ENCODE data around the gene OPRL1.
A peak's percentile ranks its signal among the peaks of the same experiment; 100 is the strongest.

Gene OPRL1

DNA sequence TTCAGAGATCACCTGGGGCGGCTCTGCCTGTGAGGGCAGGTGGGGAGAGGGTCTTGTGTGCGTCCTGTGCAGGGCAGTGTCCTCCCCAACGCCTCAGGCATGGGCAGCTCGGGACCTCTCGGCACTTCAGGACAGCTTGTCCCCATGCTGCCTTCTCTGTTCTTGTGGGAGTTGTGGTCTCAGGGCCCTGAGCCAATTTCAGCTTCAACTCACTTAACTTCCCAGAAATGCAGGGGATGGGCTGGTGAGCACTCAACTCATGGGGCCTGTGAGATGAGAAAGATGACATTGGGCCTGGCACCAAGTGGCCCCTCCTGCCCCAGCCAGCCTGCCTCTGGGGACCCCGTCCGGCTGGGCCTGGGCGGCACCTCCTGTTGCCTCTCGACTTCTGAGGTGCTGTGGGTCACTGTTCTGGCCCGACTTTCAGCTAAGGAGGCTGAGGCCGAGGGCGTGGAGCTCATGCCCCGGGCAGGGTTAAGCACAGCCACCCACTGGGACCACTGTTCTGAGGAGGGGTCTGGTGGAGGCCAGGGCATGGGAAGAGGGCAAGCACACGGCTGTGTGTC lies 7.3 kb upstream of the OPRL1 start:
- DNase-seq (ENCODE audit: low read depth) = no peak

DNA sequence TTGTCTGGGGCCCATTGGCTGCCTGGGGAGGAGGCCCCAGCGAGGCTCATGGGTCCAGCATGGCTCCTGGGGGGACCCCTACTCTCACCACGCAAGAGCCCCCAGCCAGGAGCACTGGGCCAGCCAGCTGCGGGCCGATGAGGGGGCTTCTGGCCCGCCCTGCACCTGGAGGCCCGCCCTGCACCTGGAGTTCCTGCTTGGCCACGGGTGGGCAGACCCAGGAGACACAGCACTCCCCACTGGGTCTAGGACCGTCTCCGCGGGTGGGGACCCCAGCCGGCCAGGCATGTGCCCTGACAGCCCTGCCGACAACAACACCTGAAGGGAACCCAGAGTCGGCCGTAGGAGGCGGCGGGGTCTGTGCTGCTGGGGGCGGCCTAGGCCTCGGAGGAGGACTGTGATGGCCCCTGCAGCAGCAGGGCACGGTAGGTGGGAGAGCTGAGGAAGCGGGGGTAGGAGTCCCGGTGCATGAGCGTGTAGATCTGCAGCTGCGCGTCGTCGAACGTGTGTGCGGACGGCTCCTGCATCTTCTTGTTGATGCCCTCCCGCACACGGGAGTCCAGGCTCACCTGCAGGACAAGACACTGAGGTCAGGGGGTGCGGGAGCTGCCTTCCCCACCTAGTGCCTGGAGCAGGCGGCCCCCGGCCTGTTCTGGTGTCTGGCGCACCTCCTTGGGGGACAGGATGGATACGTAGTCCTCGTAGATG lies 6.3 kb upstream of the OPRL1 start:
- DNase-seq (ENCODE audit: low read depth) = no peak

DNA sequence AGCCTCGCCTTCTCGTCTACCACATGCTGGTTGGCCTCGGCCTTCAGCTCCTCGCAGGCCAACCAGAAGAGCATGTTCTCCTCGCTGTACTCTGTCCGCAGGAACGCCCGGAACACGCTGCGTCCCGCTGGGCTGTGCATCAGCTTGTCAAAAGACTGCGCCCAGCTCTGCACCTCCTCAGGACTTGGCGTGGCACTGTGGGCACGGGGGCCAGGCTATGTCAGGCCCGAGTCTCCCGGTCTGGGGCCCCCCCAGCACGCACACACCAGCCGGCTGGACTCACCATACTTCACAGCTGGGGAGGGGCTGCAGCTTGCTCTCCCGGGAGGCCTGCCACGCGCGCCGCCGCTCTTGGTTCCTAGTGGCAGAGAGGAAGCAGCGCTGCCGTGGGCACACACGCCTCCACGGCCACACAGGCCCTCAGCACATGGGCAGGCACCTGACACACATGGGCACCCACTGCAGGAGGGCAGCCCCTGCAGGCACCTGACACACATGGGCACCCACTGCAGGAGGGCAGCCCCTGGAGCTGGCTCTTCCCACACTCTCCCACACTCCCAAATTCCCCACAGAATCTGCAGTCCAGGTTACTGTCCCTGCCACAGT lies 5.6 kb upstream of the OPRL1 start:
- DNase-seq (ENCODE audit: low read depth) = no peak

DNA sequence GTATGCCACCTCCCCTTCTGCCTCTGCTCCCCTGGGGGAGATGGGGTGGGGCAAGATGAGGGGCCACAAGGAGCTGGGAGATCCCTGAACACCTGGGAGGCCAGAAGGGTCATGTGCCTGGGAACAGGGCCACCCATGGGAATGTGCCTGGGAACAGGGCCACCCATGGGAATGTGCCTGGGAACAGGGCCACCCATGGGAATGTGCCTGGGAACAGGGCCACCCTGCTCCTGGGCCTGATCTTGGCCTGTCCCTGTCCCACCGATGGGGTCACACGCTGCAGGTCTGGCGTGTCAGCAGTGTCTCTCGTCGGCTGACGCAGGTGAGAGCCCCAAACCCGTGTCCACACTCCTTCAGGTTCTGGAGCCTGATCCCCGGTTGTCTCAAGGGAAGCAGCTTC lies 4.9 kb upstream of the OPRL1 start:
- DNase-seq (ENCODE audit: low read depth) = no peak

DNA sequence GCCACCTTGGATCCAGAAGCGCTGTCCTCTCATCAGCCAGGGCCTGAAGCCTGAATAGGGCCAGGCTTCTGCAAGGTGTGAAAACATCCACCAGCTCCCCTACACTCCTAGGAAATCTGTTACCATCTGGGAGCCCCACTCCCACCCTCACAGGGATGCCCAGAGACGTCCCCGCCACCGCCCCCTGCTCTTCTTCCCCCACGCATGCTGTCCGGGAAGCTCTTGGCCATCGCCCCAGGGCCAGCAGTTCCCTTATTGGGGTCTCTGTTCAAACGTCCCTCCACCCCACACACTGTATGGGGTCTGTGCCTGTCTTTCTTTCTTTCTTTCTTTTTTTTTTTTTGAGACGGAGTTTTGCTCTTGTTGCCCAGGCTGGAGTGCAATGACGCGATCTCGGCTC lies 4.3 kb upstream of the OPRL1 start:
- no peak for DNase-seq (ENCODE audit: low read depth)

DNA sequence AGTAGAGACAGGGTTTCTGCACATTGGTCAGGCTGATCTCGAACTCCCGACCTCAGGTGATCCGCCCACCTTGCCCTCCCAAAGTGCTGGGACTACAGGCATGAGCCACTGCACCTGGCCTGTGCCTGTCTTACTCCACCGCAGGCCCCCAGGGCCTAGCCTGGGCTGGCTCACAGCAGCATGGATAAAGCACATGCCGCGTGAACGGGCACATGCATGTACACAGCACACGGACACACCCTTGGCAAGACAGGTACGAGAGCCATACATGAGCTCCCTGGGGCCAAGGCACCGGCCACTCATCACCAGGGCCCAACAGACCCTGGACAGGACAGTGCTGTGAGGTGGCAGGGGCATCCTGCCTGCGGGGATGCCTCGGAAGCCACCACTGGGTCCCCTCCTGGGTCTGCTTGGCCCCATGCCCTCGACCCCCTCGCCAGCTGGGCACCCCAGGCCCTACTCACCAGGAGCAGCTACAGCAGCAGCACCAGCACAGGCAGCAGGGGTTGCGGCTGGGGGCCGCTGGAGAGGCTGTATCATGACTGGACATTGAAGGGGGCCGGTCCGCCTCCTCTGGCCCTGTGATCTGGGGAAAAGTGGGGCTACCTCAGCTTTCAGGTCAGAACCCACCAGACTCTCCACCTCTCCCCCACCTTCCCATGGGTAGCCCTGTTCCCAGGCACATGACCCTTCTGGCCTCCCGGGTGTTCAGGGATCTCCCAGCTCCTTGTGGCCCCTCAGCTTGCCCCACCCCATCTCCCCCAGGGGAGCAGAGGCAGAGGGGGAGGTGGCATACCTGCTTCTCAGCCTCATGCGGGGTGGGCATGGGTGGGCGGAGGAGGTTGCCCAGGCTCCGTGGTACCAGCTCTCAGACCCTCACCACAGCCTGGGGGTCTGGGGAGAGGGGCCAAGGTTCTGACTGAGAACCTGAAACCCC lies 3.6 kb upstream of the OPRL1 start:
- no peak for DNase-seq (ENCODE audit: low read depth)

DNA sequence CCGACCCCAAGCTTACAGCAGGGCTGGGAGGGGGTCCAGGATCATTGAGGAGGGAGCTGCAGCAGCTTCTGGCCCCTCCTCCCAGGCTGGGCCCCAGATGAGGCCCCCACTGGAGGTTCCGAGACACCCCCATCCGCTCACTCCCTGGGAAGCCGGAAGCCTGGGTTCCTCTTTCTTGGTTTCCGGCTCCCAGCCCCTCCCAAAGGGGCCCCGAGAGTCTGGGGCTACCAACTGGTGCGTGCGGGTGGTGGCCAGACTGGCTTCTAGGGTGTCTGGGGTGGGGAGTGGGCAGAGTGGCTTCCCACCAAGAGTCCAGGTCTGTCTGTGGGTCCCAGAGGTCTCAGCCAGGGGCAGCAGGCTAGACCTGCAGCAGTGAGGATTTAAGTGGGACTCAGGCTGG lies 2.8 kb upstream of the OPRL1 start:
- no peak for DNase-seq (ENCODE audit: low read depth)

DNA sequence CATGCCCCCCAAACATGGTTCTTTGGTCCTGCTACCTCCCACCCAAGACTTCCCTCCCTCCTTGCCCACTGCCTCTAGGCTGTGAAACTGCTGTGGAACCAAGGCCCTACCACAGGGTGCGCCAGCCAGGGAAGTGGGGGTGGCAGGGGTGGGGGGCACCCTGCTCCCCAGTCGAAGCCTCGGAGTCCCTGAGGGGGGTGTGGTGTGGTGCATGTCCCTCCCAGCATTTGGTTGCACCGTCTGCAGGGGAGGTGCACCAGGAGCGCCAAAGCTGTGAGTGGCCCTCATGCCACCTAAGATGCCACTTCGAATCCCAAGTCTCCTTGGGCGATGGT lies 2.4 kb upstream of the OPRL1 start:
- DNase-seq (ENCODE audit: low read depth) = no peak

DNA sequence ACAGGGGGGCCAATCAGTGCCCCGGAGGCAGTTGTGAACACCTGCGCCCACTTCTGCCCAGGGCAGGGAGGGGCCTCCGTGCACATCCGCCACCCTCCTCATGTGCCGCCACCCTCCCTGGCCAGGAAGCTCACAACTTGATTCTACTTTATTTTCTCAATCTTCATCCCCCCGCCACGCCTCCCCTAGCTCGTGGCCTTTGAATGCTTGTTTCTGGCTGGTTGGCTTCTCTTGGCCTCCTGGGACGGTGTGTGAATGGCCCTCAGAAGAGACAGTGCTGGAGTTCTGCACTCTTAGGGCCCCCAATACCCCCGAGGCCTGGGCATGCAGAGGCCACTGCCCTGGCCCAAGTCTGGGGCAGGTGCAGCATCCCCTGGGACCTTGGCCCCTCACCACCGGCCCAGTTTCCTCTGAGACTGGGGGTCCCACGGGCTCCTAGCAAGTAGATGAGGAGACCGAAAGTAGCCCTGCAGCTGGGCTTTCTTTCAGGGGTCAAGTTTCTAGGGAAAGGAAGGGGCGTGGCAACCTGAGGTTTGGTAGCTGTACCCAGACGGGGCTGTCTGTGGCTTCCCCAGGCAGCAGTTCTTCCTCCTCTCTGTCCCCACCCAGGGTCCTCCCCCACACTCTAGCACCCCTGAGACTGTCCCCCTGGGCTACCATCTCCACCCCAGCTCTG lies 1.9 kb upstream of the OPRL1 start:
- DNase-seq (ENCODE audit: low read depth) = peak; percentile 42

DNA sequence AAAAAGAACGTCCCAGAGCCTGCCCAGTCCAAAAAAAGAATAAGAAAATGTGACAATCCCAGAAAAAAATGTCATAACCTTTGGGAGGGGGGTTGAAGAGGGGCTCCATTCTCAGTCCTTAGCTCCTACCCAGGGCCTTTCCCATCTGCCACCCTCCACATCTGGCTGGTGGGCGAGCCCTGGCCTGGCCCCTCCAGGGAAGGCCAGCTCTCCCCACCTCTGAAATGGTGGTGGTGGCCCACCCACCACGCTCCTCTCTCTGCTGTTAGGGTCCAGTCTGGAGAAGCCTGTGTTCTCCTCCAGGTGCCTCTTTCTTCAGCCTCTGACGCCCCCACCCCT lies 979 bp upstream of the OPRL1 start:
- no peak for DNase-seq (ENCODE audit: low read depth)

DNA sequence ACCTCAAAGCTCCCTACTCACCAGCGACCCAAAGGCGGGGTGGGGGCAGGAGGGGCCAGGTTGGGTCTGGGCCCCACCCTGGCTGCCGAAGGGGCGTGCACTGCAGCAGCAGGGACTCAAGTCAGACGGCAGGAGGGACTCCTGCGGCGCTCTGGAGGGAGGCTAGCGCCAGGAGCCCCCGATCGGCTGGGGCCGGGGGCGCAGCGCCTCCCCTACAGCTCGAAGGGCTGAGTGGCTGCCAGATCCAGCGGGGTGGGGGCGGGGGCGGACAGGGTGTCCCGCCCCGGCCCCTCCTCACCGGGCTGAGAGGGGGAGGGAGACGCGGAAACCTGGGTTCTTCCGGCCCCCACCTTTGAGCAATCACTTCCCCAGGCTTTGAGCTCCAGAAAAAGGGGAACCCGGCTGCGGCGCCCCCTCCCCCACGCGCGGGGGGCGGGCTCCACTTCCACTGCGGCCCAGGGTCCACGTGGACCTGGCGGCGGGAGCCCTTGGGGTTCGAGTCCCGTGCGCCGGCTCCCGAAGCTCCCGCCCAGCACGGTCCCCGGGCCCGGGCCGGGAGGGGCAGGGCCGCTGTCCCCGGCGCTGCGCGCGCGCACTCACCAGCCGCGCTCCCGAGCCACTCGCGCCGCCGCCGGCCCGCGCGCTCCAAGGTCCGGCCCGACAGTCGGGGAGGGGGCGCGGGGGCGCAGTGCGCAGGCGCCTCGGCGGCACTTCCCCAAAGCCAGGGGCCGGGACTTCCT lies 439 bp upstream of the OPRL1 start, which contains the start of gene RGS19:
Gene RGS19 (minus strand): TSS at position 246 of the 740 bp plus-strand sequence. CDS start 2,632 bp downstream, outside the sequence.
- DNase-seq (ENCODE audit: low read depth) = peak; percentile 38

DNA sequence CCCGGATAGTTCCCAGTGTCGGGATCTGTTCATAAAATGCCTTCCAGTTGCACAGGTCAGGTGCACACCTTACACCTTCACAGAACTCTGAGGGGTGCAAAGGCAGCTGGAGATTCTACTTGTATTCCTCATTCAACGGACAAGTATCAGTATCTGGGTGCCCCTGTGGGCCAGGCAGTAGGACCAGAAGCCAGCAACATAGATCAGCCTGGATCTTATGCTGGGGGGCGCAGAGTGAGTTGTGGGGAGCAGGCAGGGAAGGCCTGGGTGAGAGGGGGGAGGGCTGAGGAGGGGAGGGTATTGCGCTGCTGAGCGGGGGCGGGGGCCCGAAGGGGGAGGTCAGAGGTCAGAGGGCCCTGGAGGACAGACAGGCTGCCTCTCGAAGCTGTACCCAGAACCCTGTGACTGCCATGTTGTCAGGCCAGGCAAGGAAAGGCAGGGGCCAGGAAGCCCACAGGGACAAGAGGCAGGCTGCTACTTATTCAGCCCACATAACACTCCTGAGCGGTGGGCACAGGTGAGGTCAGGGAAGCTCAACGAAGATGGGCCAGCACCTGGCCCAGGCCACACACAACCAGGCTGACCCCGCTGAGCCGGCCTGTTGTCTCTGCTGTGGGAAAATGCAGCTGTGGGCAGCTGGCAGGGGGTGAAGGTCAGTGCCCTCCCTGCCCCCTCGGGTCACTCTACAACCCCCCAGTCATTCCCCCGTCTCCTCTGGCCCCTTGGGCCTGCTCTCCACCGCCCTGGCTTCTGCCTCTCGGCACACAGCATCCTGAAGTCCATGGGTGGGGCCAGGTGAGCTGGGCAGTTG lies 1.1 kb downstream of the OPRL1 start:
- DNase-seq (ENCODE audit: low read depth) = no peak

DNA sequence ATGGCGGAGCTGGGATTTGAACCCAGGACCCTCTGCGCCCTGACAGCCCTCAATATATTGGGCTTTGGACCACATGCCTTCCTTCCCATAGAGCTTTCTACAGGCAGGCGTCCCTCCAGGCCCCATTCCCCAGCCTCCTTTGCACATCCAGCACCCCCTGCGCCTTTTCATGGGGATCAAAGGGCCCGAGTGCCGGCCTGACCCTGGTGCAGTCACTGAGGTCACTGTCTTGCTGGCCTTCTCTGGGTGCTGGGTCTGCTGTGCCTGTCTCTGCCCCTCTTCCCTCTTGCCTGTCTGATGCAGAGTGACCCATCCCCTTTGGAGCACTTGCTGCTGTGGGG lies 1.7 kb downstream of the OPRL1 start:
- no peak for DNase-seq (ENCODE audit: low read depth)

DNA sequence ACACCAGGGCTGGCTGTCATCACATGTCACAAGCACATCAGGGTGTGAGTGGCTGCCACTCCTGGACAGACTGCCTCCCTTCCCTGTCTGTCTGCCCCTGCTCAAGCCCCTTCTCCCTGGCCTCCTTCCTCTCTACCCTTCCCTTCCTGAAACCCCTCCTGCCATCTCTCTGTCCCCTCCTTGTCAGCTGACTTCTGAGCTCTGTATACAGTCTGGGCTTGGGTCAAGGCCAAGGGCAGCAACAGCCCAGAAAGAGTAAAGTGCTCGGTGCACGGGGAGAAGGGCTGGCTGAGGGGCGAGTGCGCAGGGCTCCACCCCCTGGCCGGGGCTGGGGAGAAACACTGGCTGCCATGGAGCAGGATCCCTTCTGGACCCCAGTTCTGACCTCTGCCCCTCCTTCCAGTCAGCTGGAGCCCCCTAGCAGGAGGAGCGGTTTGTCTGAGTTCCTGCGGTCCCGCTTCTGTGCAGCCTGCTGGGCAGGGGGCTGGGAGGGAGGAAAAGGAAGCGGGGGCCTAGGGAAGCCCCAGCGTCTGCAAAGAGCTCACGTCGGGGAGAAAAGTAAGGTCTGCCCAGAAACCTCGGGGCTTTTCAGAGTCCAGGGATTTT lies 2.3 kb downstream of the OPRL1 start:
- DNase-seq (ENCODE audit: low read depth) = no peak

DNA sequence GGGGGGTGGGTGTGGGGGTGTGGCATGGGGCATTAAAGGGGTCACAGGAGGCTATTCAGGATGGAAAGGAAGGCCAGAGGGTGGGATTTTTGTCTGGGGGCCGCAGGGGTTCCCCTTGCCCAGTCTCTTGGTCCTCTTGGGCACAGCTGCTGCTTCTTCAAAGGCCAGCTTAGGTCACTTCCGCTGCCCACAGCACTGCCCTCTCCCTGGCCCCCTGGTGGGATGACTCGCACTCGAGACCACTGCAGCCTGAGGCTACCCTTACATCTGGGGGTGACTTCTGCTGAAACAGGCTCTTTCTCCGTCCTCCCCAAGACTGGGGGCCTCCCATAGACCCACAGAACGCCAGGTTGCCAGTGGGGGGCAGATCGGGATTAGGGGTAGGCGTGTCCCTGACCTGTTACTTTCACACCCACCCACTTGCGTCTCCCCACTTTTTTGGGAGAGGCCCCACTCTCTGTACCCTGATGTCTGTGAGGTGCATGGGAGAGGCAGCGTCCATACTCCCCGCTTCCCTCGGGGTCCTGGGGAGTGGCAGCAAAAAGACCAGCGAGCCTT lies 3.0 kb downstream of the OPRL1 start:
- no peak for DNase-seq (ENCODE audit: low read depth)

DNA sequence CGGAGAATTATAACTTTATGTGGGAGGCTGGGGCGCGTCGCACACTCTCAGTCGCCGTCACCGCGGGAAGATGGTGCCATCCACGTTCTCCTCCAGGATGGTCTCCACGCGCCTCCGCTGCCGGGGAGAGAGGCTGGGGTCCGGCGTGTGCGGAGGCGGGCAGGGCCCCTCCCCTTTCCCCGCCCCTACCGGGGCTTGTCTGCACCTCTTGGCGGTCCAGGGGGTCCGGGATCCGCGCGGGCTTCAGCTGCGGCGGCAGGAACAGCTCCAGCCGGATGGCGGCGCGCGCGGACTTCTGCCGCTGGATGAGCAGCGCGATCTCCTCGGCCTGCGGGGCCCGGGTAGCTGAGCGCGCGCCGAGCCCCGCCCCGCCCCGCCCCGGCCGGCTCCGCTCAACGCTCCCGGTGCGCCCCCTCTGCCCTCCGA lies 3.5 kb downstream of the OPRL1 start:
- peak; percentile 35 for DNase-seq (ENCODE audit: low read depth)

DNA sequence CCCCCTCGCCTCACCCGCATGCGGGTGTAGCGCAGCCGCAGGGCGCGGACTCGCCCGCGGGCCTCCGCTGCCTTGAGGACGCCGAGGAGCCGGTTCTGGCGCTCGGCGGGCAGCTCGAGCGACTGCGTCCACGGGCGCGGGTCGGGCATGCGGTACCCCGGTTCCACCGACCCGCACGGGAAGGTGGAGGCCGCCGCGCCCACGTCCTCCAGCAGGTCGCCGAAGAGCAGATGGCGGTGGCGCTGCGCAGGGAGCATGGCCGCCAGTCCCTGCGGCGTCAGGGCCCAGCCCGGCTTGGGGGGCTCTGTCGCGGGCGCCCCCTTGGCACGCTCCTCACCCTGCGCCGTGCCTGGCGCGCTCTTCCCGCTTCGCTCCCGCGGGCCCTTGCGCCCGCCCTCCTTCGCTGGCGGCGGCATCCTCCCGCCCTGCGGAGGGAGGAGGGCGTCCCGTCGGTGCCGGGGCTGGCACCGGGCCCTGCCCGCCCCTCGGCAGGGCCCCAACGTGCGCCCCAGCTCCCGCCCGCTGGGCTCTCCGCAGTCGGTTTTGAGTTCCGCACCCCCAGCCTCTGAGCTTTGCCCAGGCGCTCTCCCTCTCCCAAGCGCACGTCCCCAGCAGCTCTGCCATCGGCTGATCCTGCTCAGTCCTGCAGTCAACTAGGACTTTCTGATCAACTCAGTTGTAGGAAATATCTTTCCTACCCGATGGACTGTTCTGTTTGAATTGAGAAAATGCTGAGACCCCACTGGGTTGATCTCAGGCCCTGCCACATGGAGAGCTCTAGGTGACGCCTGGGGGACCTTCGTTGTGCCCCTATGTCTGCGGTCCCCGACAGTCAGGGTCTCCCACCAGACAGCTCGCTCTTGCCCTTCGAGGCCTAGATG lies 4.2 kb downstream of the OPRL1 start, which contains the start of gene LKAAEAR1:
Gene LKAAEAR1 (minus strand): TSS at position 595 of the 881 bp plus-strand sequence. CDS start 179 bp downstream, at position 416.
- no peak for DNase-seq (ENCODE audit: low read depth)

DNA sequence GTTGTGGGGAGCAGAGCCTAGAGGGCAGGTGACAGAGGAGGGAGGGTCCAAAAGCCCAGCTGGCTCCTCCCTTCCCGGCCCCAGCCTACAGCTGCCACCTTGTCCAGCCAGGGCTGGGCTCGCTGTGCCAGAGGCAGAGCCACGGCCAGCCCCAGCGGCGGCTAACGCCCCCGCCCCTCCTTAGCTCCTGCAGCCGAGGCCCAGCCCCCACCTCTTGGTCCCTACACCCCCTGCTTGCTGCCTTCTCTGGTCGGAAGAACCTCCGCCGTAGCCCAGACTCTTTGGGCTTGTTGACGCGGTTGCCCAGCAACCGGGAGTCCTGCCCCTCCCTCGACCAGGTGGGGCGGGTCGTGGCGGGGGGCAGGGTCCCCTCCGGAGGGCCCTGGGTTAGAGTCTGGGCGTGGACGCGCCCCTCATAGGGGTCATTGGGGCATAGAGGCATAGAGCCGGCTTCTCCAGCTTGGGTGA lies 4.8 kb downstream of the OPRL1 start:
- no peak for DNase-seq (ENCODE audit: low read depth)

DNA sequence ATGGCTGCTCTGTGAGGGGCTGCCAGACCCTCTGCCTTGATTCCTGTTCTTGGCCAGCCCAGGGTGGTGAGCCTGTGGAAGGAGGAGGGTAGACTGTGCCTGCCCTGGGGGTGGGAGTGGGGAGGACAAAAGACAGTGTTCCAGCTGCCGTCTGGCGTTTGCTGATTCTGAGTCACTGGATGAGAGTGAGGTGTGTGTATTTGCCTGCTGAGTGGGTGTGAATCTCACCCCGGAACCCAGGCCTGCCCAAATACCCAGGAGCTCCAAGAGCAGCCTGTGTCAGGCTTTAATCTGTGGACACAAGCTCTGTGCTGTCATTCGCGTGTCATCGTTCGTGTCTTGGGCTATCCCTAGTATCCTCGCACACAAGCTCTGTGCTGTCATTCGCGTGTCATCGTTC lies 6.9 kb downstream of the OPRL1 start:
- DNase-seq (ENCODE audit: low read depth) = no peak

Measured in stimulated activated CD8-positive, alpha-beta memory T cell treated with anti-CD3 and anti-CD28 coated beads, Interleukin-12 subunit alpha, Interleukin-12 subunit beta, amount 100 ng/mL, for 1 hour (primary cell).